ENCODE data around the gene PLSCR2. TPM values are rescaled to one million over a fixed set of nuclear protein-coding genes. Genes with fewer than 3 reads are reported as not detected.

The PLSCR2 gene
- total RNA-seq, 4 donors from 2014 or later, result not detected

DNA sequence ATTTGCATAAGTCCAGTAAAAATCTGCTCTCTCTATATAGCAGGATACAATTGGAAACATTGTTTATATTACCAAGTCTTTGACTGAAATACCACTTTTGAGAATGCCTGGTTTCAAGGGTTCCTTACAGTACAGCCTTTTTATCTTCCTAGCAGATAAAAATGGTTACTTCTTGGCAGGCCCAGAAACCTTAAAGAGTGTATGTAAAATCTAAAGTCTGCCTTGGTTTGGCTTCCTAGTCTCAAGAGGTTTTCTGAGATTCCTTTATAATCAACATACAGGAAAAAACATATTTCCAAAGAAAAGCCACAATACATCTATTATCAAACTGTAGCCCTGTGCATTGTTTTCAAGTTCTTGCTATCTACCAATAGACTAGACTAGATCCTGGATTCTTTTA, 84.6 kb downstream of the PLSCR2 start:
- TF ChIP-seq CTCF (IDR thresholded peaks at IDR 0.05; ENCODE audit: low read depth), result no peak

Other genes with a start within 250 kb of the PLSCR2 start
- gene PLSCR4, start 218.5 kb downstream of the PLSCR2 start, total RNA-seq, result 100 to 1,000 TPM in 2 of 4 donors, 10 to 100 TPM in 2; 79.9 to 144 (median 103) TPM
- 100 to 1,000 TPM; 111 to 182 (median 163) TPM for gene PLSCR1, start 75.0 kb upstream of the PLSCR2 start, total RNA-seq
- gene PLSCR5, start 135.8 kb upstream of the PLSCR2 start, total RNA-seq, result not detected

Data from subcutaneous adipose tissue (tissue), 4 donors.